HuH-7.5 (cell line): ENCODE results near the gene STK32A.

ENCODE experiments used
- DNase-seq: peaks from one replicate; pipeline ENCODE4 v3.0.0; 2011; ENCODE audit warnings: low spot score

Gene STK32A

GRCh38 chr5:147391781-147392180 lies 157.0 kb downstream of the STK32A start:
- peak; percentile 20 for DNase-seq

GRCh38 chr5:147393874-147394672 lies 159.2 kb downstream of the STK32A start:
- DNase-seq: no peak

- no peak for DNase-seq
These were observed 161.4 kb downstream of the STK32A start for GRCh38 chr5:147396070-147396823.

- DNase-seq: peak; percentile 13
These were observed 162.8 kb downstream of the STK32A start for GRCh38 chr5:147397616-147398015.

- no peak for DNase-seq
These were observed 164.0 kb downstream of the STK32A start for GRCh38 chr5:147398860-147399259.

- DNase-seq: no peak
These were observed 165.4 kb downstream of the STK32A start for GRCh38 chr5:147400126-147400809.

GRCh38 chr5:147400881-147401280 lies 166.1 kb downstream of the STK32A start:
- DNase-seq: no peak

GRCh38 chr5:147403651-147404640 lies 169.1 kb downstream of the STK32A start:
- no peak for DNase-seq

- DNase-seq: no peak
These were observed 169.9 kb downstream of the STK32A start for GRCh38 chr5:147404706-147405105.

GRCh38 chr5:147406636-147407035 lies 171.8 kb downstream of the STK32A start:
- no peak for DNase-seq

GRCh38 chr5:147407094-147407681 lies 172.4 kb downstream of the STK32A start:
- DNase-seq: no peak

- no peak for DNase-seq
These were observed 174.2 kb downstream of the STK32A start for GRCh38 chr5:147408980-147409379.

- DNase-seq: no peak
These were observed 175.9 kb downstream of the STK32A start for GRCh38 chr5:147410496-147411358.

- DNase-seq: no peak
These were observed 176.8 kb downstream of the STK32A start for GRCh38 chr5:147411359-147412319.

GRCh38 chr5:147412561-147412960 lies 177.7 kb downstream of the STK32A start:
- no peak for DNase-seq

- no peak for DNase-seq
These were observed 178.4 kb downstream of the STK32A start for GRCh38 chr5:147413266-147413665.

GRCh38 chr5:147415651-147416050 lies 180.8 kb downstream of the STK32A start:
- no peak for DNase-seq

- DNase-seq: no peak
These were observed 182.4 kb downstream of the STK32A start for GRCh38 chr5:147417135-147417813.
